ENCODE measurements around the gene WNT3.

The WNT3 gene

GRCh38 chr17:46823657-46824056, 5.2 kb upstream of the WNT3 start:
- Histone ChIP-seq H3K4me2 (ENCODE audit: low read length) (no peak overlapping the region), H3K9ac (ENCODE audit: low read length) (no peak overlapping the region), H3K36me3 (ENCODE audit: insufficient read depth, low read length) (no peaks in the 10 kb centered on the region), H3K4me3 (ENCODE audit: low read depth, low read length, poor library complexity, severe bottlenecking) (no peak overlapping the region), H2AFZ (ENCODE audit: low read length) (no peak overlapping the region), H3K4me1 (ENCODE audit: insufficient read depth, low read length, severe bottlenecking) (peaks cover 25% of the 10 kb centered on the region), H4K20me1 (ENCODE audit: insufficient read depth, low read length) (no peaks in the 10 kb centered on the region), H3F3A (ENCODE audit: insufficient read depth, low read length) (no peaks in the 10 kb centered on the region), H3K27ac (ENCODE audit: low read depth, low read length, poor library complexity, severe bottlenecking) (no peak overlapping the region), H3K79me2 (ENCODE audit: insufficient read depth, low read length) (no peaks in the 10 kb centered on the region), H3K27me3 (ENCODE audit: insufficient read depth, low read length) (no peaks in the 10 kb centered on the region), H3K9me2 (ENCODE audit: low read depth, low read length) (no peaks in the 10 kb centered on the region), H3K9me3 (ENCODE audit: low read length) (no peaks in the 10 kb centered on the region)
- no peak for TF ChIP-seq EZH2 (IDR thresholded peaks at IDR 0.05; ENCODE audit: borderline replicate concordance, low read length)

- peak overlapping the region; percentile 46; the same call in 1 of the 2 replicates for H3K4me2 ChIP-seq (ENCODE audit: low read length)
- no peaks in the 10 kb centered on the region for H3F3A ChIP-seq (ENCODE audit: insufficient read depth, low read length)
- H3K4me3 ChIP-seq (ENCODE audit: low read depth, low read length, poor library complexity, severe bottlenecking): peak overlapping the region; percentile 23
- peaks cover 32% of the 10 kb centered on the region for H3K4me1 ChIP-seq (ENCODE audit: insufficient read depth, low read length, severe bottlenecking)
- no peak overlapping the region for H3K27ac ChIP-seq (ENCODE audit: low read depth, low read length, poor library complexity, severe bottlenecking)
- no peaks in the 10 kb centered on the region for H4K20me1 ChIP-seq (ENCODE audit: insufficient read depth, low read length)
- no peaks in the 10 kb centered on the region for H3K27me3 ChIP-seq (ENCODE audit: insufficient read depth, low read length)
- H3K9me3 ChIP-seq (ENCODE audit: low read length): no peaks in the 10 kb centered on the region
- no peaks in the 10 kb centered on the region for H3K79me2 ChIP-seq (ENCODE audit: insufficient read depth, low read length)
- no peaks in the 10 kb centered on the region for H3K36me3 ChIP-seq (ENCODE audit: insufficient read depth, low read length)
- TF ChIP-seq EZH2 (IDR thresholded peaks at IDR 0.05; ENCODE audit: borderline replicate concordance, low read length): no peak
- peak; percentile 97 for TF ChIP-seq CTCF (IDR thresholded peaks at IDR 0.05; ENCODE audit: low read length)
- H2AFZ ChIP-seq (ENCODE audit: low read length): no peak overlapping the region
- H3K9ac ChIP-seq (ENCODE audit: low read length): no peak overlapping the region
- H3K9me2 ChIP-seq (ENCODE audit: low read depth, low read length): no peaks in the 10 kb centered on the region
These were observed 4.0 kb upstream of the WNT3 start for GRCh38 chr17:46822388-46822921.

- Histone ChIP-seq H2AFZ (ENCODE audit: low read length) (no peak overlapping the region), H3K9me3 (ENCODE audit: low read length) (no peaks in the 10 kb centered on the region), H3K79me2 (ENCODE audit: insufficient read depth, low read length) (no peaks in the 10 kb centered on the region), H3F3A (ENCODE audit: insufficient read depth, low read length) (no peaks in the 10 kb centered on the region), H3K27me3 (ENCODE audit: insufficient read depth, low read length) (no peaks in the 10 kb centered on the region), H3K36me3 (ENCODE audit: insufficient read depth, low read length) (no peaks in the 10 kb centered on the region), H3K4me3 (ENCODE audit: low read depth, low read length, poor library complexity, severe bottlenecking) (no peak overlapping the region), H3K4me1 (ENCODE audit: insufficient read depth, low read length, severe bottlenecking) (peaks cover 40% of the 10 kb centered on the region), H3K27ac (ENCODE audit: low read depth, low read length, poor library complexity, severe bottlenecking) (no peak overlapping the region), H4K20me1 (ENCODE audit: insufficient read depth, low read length) (no peaks in the 10 kb centered on the region), H3K9me2 (ENCODE audit: low read depth, low read length) (no peaks in the 10 kb centered on the region), H3K9ac (ENCODE audit: low read length) (no peak overlapping the region), H3K4me2 (ENCODE audit: low read length) (no peak overlapping the region)
- TF ChIP-seq CTCF (IDR thresholded peaks at IDR 0.05; ENCODE audit: low read length): no peak
- TF ChIP-seq EZH2 (IDR thresholded peaks at IDR 0.05; ENCODE audit: borderline replicate concordance, low read length): no peak
These were observed 3.2 kb upstream of the WNT3 start for GRCh38 chr17:46821482-46822387.

Measured in OCI-LY1 (cell line).